ENCODE measurements around the gene PPFIBP2.
"Not testable (repeated sequence)": the region's sequence is repeated elsewhere in the genome, so short reads cannot be mapped to it uniquely, and the experiment has no call there.

PPFIBP2 gene

GRCh38 chr11:7638710-7639642 is 125.2 kb downstream of the PPFIBP2 start:
- DNase-seq = no peak

- DNase-seq = no peak
These were observed 125.8 kb downstream of the PPFIBP2 start for GRCh38 chr11:7639643-7640025.

GRCh38 chr11:7640816-7641215 is 127.0 kb downstream of the PPFIBP2 start:
- no peak for DNase-seq

- no peak for DNase-seq
These were observed 128.9 kb downstream of the PPFIBP2 start for GRCh38 chr11:7642747-7643146.

- no peak for DNase-seq
These were observed 129.5 kb downstream of the PPFIBP2 start for GRCh38 chr11:7643314-7643713.

GRCh38 chr11:7645206-7645605 is 131.4 kb downstream of the PPFIBP2 start:
- no peak for DNase-seq

- DNase-seq = no peak
These were observed 133.1 kb downstream of the PPFIBP2 start for GRCh38 chr11:7646866-7647265.

- no peak for DNase-seq
These were observed 134.5 kb downstream of the PPFIBP2 start for GRCh38 chr11:7648264-7648663.

- peak; percentile 51 for DNase-seq
These were observed 137.3 kb downstream of the PPFIBP2 start for GRCh38 chr11:7651140-7651551.

- no peak for DNase-seq
These were observed 137.9 kb downstream of the PPFIBP2 start for GRCh38 chr11:7651700-7652099.

- DNase-seq = no peak
These were observed 140.5 kb downstream of the PPFIBP2 start for GRCh38 chr11:7654195-7654705.

GRCh38 chr11:7655253-7656217 is 141.7 kb downstream of the PPFIBP2 start:
- DNase-seq = no peak

GRCh38 chr11:7656704-7657103 is 142.9 kb downstream of the PPFIBP2 start:
- no peak for DNase-seq

GRCh38 chr11:7657306-7658025 is 143.7 kb downstream of the PPFIBP2 start:
- DNase-seq = peak; percentile 67

- not testable (repeated sequence) for DNase-seq
These were observed 149.7 kb downstream of the PPFIBP2 start for GRCh38 chr11:7663531-7663930.

GRCh38 chr11:7664867-7665266 is 151.1 kb downstream of the PPFIBP2 start:
- no peak for DNase-seq

GRCh38 chr11:7665473-7666291 is 151.9 kb downstream of the PPFIBP2 start:
- peak; percentile 55 for DNase-seq

GRCh38 chr11:7666292-7666866 is 152.6 kb downstream of the PPFIBP2 start:
- no peak for DNase-seq

GRCh38 chr11:7667460-7667859 is 153.7 kb downstream of the PPFIBP2 start:
- DNase-seq = no peak

- no peak for DNase-seq
These were observed 154.7 kb downstream of the PPFIBP2 start for GRCh38 chr11:7668464-7668863.

GRCh38 chr11:7668911-7669310 is 155.1 kb downstream of the PPFIBP2 start:
- DNase-seq = no peak

Measured in fibroblast of skin of right quadriceps (primary cell).